Neutrophil (primary cell): ENCODE data around the gene GGTLC1.
"Not testable (repeated sequence)": the region's sequence is repeated elsewhere in the genome, so short reads cannot be mapped to it uniquely, and the experiment has no call there.

ENCODE experiments used
- H3K27ac ChIP-seq: fragments of 200-600 bp; sonication (generic); 2 replicates; pipeline ENCODE4 v1.5.1; 2016; ENCODE audit warnings: mild to moderate bottlenecking, moderate library complexity
- H3K27me3 ChIP-seq: fragments of 200-600 bp; sonication (generic); 2 replicates; pipeline ENCODE4 v1.6.0; 2016; ENCODE audit warnings: mild to moderate bottlenecking
- H3K36me3 ChIP-seq: fragments of 200-600 bp; sonication (generic); 2 replicates; pipeline ENCODE4 v1.5.1; 2017
- H3K4me1 ChIP-seq, 2 experiments: fragments of 200-600 bp in 1 of 2; sonication (generic) in 1 of 2; 1 replicate in 1 of 2; 2 replicates in 1 of 2; pipeline versions ENCODE4 v1.5.1 to v1.6.1; 2013 to 2016; ENCODE audit warnings: low read depth in 1 of 2, low read length in 1 of 2, mild to moderate bottlenecking in 1 of 2, moderate library complexity in 1 of 2; ENCODE audit not compliant: control insufficient read depth in 1 of 2, insufficient read depth in 1 of 2
- H3K4me3 ChIP-seq, 2 experiments: fragments of 200-600 bp in 1 of 2; sonication (generic) in 1 of 2; 1 replicate in 1 of 2; 2 replicates in 1 of 2; pipeline ENCODE4 v1.5.1; 2013 to 2016; ENCODE audit warnings: low read depth in 1 of 2, low read length in 1 of 2, mild to moderate bottlenecking in 1 of 2, moderate library complexity in 1 of 2
- H3K9me3 ChIP-seq: fragments of 200-600 bp; sonication (generic); 2 replicates; pipeline ENCODE4 v1.5.1; 2016
- TF ChIP-seq, protein P1 (sequence below): fragments of 200-600 bp; sonication (generic); IDR thresholded peaks from 2 replicates; pipeline ENCODE4 v1.5.1; 2016; ENCODE audit warnings: antibody characterized with exemption

Gene GGTLC1

GRCh38 chr20:24002896-24003295 lies 14.3 kb upstream of the GGTLC1 start:
- Histone ChIP-seq H3K27me3 (peaks cover 41% of the 10 kb centered on the region), H3K36me3 (no peaks in the 10 kb centered on the region), H3K9me3 (no peaks in the 10 kb centered on the region), H3K27ac (no peak overlapping the region), H3K4me1 (no peaks in the 10 kb centered on the region), H3K4me3 (no peak overlapping the region)
- TF ChIP-seq, protein P1, sequence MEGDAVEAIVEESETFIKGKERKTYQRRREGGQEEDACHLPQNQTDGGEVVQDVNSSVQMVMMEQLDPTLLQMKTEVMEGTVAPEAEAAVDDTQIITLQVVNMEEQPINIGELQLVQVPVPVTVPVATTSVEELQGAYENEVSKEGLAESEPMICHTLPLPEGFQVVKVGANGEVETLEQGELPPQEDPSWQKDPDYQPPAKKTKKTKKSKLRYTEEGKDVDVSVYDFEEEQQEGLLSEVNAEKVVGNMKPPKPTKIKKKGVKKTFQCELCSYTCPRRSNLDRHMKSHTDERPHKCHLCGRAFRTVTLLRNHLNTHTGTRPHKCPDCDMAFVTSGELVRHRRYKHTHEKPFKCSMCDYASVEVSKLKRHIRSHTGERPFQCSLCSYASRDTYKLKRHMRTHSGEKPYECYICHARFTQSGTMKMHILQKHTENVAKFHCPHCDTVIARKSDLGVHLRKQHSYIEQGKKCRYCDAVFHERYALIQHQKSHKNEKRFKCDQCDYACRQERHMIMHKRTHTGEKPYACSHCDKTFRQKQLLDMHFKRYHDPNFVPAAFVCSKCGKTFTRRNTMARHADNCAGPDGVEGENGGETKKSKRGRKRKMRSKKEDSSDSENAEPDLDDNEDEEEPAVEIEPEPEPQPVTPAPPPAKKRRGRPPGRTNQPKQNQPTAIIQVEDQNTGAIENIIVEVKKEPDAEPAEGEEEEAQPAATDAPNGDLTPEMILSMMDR: no peak

DNA sequence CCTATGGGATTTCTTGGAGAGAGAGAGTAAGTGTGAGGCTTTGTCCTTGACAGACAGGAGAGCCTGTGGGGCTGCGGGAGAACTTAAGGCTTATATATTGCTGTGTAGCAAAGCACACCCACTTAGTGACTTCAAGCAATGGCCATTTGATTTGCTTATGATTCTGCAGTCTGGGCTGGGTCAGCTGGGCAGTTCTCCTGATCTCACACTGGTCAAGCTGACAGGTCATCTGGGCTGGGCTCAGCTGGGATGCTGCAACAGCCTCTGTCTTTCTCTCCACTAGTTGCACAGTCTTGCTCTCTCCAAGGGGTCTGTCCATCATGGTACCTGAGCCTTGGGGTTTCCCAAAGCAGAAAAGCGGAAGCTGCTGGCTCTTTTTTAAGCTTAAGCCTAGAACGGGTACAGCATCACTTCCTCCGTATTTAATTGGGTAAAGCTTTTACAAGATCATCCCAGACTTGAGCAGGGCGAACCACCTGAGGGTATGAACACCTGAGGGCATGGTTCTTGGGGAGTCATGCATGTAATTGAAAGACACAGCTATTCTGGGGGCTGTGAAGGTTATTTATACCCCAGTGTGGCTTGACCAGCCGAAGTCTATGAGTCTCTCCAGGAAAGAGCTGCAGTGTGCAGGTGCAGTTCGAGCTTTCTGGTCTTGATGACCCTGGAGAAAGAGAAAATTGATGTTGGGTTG lies 13.3 kb upstream of the GGTLC1 start:
- TF ChIP-seq, protein P1: no peak
- H3K4me3 ChIP-seq: no peak overlapping the region
- H3K4me1 ChIP-seq: no peaks in the 10 kb centered on the region
- H3K27ac ChIP-seq: no peak overlapping the region
- no peaks in the 10 kb centered on the region for H3K9me3 ChIP-seq
- no peaks in the 10 kb centered on the region for H3K36me3 ChIP-seq
- peaks cover 41% of the 10 kb centered on the region for H3K27me3 ChIP-seq

DNA sequence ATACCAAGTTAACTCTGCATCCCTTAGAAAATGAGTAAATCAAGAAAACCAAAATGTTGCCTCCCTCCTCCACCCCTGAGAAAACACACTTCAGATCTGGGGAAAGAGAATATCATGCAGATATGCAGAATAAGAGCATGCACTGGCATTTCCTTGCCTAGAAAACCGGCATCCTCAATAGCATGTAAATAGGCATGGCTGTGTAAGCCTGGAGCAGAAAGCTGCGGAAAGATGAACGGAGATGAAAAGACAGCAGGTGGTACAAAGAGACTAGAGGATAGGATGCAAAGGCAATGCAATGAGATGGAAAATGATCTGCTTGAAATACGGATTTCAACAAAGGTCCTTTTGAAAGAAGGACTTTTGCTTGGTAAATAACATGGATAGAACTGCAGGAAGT lies 10.3 kb upstream of the GGTLC1 start:
- no peaks in the 10 kb centered on the region for H3K4me1 ChIP-seq
- no peak overlapping the region for H3K27ac ChIP-seq
- no peak overlapping the region for H3K4me3 ChIP-seq
- no peaks in the 10 kb centered on the region for H3K9me3 ChIP-seq
- TF ChIP-seq, protein P1: no peak
- H3K36me3 ChIP-seq: no peaks in the 10 kb centered on the region
- peaks cover 41% of the 10 kb centered on the region for H3K27me3 ChIP-seq

GRCh38 chr20:23998392-23998791 lies 9.8 kb upstream of the GGTLC1 start:
- TF ChIP-seq, protein P1: no peak
- Histone ChIP-seq H3K4me1 (no peaks in the 10 kb centered on the region), H3K4me3 (no peak overlapping the region), H3K27me3 (peaks cover 41% of the 10 kb centered on the region), H3K36me3 (no peaks in the 10 kb centered on the region), H3K27ac (no peak overlapping the region), H3K9me3 (no peaks in the 10 kb centered on the region)

GRCh38 chr20:23995905-23996666 lies 7.5 kb upstream of the GGTLC1 start:
- no peak overlapping the region for H3K27ac ChIP-seq
- no peaks in the 10 kb centered on the region for H3K9me3 ChIP-seq
- peaks cover 29% of the 10 kb centered on the region for H3K27me3 ChIP-seq
- H3K4me1 ChIP-seq: no peaks in the 10 kb centered on the region
- TF ChIP-seq, protein P1: peak; percentile 74
- H3K36me3 ChIP-seq: no peaks in the 10 kb centered on the region
- no peak overlapping the region for H3K4me3 ChIP-seq

DNA sequence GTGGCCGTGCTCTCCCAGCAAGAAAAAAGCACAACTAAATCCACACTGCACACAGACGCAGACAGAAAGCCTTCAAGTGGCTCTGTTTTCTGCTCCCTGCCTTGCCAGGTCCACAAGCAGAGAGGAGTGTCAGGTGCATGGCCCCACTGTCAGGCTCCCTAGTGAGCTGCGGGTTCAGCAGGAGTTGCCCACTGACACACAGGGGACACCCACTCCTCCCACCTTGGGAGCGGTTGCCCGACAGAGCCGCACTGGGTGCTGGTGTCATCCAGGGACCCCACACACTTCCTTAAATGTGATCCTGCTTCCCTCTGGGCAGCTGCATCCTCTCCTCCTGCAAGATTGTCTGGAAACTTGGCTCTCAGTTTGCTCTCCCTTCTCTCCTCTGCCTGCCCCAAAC lies 6.7 kb upstream of the GGTLC1 start:
- not testable (repeated sequence) for H3K4me3 ChIP-seq, H3K9me3 ChIP-seq, H3K36me3 ChIP-seq, H3K27ac ChIP-seq, H3K4me1 ChIP-seq
- H3K27me3 ChIP-seq: peaks cover 21% of the 10 kb centered on the region

GRCh38 chr20:23994001-23994633 lies 5.5 kb upstream of the GGTLC1 start:
- H3K4me1 ChIP-seq, H3K27ac ChIP-seq, H3K9me3 ChIP-seq, H3K36me3 ChIP-seq, H3K4me3 ChIP-seq: not testable (repeated sequence)
- peaks cover 11% of the 10 kb centered on the region for H3K27me3 ChIP-seq

- H3K36me3 ChIP-seq, H3K27ac ChIP-seq, H3K9me3 ChIP-seq, H3K4me3 ChIP-seq, H3K27me3 ChIP-seq, H3K4me1 ChIP-seq: not testable (repeated sequence)
Measured at GRCh38 chr20:23993440-23993839, 4.9 kb upstream of the GGTLC1 start.
